MV-4-11 (cell line): ENCODE measurements around the gene KRT9.
"Not testable (repeated sequence)": the region's sequence is repeated elsewhere in the genome, so short reads cannot be mapped to it uniquely, and the experiment has no call there.

Source experiments
- DNase-seq: peaks from one replicate; lab custom pipeline; 2025; lab: John Stamatoyannopoulos, UW

Gene KRT9

DNA sequence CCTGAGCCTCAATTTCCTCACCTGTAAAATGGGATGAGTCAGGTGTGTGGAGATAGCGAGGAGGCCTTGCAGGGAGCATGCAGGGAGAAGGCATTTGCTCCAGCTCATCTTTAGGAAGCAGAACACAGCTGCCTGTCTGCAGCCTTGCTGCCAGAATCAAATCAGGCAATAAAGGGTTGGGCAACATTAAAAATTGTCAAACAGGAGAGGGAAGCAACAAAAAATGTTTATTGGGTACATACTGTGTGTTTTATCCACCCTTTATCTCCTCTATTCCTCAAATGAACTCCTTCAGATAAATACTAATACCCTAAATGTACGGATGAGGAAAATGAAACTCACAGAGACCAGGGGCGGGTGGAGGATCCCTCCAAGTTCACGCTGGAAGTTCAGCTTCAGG lies 28.5 kb upstream of the KRT9 start:
- no peak for DNase-seq

DNA sequence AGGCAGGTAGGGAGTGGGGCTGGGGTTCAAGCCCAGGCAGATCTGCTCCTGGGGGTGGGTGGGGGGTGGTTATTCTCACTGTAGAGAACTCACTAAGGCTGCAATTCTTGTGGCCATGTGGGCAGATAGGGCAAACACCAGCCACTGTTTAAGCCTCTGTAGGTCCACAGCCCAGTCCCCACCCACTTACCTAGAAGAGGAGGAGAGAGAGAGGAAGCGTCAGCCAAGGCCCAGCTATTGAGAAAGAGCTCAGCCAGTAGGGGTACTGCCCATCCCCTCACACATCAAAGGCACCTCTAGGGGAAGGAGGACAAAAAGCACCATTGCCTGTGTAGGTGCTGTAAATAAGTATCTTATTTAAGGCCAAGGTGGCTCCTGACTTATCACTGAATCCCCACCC lies 27.8 kb upstream of the KRT9 start:
- DNase-seq, result no peak

DNA sequence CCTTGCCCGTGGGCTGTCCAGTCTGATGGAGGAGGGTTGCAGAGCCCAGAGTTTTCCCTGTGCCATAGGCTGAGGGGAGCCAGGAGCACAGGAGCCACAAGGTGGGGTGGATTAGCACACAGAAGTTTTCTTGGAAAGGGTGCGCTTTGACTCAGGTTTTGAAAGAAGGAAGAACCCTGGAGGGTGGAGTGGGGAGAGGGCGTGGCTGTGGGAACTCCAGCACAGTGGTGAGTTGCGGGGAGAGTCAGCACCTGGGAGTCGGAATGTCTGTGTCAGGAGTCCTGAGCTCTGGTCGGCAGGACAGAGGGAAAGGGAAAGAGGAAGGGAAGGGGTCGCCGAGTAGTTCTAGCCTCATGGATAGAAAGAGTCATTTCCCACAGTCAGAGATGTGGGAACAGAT lies 23.7 kb upstream of the KRT9 start:
- DNase-seq, result no peak

DNA sequence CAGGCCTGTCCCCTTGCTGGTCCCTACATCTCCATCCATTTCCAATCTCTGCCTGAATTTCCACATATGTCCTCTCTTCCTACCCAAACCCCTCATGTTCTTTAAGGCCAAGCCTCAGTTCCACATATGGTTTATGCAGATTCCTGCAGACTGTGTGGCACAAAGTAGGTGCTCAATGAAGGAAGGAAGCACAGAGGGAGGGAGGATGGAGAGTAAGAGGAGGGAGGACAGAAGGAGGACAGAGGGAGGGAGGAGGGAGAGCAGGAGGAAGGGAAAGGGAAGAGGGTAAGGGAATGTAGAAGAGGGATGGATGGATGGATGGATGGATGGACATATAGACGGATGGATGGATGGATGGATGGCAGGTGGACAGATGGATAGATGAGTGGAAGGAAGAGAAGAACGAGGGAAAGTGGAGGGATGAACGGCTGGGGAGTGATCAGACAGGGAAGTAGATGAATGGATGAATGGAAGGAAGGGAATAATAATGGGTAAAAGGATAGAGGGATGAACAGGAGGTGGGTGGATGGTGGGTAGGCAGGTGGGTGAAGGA lies 22.6 kb upstream of the KRT9 start:
- no peak for DNase-seq

DNA sequence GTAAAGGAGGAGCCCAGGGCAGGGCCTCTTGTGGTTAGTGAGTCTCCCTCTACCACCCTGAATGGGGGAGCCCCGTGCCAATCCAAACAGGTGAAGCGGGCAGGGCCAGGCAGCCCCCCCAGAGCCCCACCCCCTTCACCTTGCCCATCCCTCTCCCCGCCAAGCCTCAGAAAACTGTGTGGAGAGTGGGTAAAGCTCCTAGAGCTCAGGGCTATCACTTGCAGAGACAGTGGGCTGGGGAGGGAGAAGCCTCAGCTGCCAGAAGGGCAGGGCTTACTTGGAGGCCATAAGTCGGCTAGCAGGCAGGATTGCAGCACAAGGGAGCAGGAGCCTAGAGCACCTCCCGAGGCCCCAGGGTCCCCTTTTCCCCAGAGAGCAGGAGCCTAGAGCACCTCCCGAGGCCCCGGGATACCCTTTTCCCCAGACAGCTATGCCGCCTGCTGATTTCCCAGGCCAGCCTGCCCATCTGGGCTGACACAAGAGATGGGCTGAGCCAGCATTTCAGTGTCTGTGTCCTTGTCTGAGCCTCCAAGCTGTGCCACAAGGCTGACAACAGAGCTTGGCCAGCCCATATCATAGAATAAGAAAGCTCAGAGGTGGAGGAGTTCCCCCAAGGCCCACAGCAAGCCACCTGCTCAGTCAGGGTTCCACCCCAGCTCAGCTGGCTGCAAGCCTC lies 21.6 kb upstream of the KRT9 start:
- no peak for DNase-seq

DNA sequence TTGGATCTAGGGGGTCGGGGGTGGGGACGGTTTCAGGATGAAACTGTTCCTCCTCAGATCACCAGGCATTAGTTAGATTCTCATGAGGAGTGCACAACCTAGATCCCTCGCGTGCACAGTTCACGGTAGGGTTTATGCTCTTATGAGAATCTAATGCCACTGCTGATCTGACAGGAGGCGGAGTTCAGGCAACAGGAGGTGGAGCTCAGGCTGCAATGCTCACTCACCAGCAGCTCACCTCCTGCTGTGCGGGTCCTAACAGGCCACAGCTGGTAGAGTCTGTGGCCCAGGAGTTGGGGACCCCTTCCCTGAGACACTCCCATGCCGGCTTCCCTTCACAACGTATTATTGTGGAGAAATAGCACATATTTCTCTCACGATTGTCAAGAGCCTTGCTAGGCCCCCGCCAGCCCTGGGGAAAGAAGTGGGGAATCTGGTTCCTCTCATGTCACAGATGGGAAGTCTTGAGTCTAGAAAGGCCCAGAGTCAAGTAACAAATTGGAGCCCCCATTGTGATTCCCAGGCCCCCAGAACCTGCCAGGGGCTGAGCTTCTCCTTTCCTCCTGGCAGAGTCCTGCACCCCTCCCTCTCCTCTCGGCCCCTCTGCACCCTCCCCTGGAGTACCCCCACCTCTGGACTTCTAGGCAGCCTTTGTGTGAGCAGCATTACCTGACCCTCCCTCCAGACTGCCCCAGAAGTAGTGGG lies 20.9 kb upstream of the KRT9 start:
- DNase-seq, result no peak

DNA sequence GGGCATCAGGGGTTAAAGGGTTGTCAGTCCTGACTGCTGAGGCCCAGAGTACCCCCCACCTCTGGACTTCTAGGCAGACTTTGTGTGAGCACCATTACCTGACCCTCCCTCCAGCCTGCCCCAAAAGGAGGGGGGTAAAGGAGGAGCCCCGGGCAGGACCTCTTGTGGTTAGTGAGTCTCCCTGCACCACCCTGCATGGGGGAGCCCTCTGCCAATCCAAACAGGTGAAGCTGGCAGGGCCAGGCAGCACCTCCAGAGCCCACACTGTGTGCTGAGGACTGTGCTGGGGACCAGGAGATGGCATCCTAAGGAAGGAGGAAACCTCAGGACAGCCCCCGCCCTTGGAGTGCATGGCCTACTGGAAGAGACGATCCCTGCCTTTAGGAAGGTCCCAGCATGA lies 17.4 kb upstream of the KRT9 start:
- DNase-seq, result no peak

DNA sequence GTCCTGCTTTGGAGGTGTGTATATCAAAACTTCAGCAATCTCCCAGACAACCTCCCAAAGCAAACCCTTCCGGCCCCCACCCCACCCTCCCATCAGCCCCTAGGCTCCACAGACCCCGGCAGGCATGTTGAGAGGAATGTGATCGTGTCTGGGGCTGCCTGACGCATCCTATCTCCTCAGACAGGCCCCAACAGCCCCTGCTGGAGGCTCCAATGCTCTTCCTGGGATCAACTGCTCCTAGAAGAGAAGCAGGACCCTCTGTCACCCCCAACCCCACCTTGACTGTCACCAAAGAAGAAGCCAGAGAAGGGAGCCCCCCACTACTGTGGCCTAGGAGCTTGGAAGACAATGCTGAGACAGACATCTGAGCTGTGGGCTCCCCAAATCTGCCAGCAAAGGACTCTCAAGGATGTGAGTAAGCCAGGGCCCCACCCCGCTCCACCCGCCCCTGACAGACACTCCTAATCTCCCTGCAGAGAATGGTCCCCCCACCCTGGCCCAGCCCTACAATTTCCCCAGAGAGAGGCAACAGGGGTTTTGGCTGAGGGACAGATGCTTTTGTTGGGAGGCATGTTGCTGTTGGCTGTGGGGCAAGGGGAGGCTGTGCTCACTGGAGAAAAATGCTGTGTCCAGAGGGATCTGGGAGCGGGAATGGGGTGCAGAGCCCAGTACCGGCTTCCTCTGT lies 16.4 kb upstream of the KRT9 start:
- DNase-seq, result no peak

DNA sequence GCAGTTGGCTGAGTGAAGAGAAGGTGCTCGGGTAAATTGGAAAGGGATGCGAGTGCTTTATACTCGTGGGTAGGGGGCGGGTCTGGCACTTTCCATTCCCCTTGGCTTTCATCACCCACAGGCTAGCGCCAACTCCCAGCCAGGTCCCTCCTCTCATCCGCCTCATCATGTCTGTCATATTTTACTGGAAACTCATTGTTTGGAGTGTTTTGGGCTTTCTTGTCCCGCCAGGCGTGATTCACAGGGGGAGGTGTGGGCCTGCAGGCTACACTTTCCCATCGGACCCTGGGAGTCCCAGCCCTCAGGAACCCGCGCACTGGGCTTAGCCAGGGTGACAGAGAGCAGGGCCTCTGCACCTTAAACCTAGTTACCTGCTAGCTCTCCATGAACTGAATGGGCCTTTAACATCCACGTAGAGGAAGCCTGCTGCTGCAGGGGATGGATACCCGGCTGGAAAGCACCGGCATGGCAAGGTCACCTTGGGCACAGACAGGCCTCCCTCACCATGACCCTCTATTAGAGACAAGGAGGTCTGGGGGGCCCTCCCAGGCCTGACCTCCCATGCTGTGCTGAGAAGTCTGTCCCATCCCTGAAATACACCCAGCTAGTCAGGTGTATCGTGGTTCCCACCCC lies 15.1 kb upstream of the KRT9 start, which contains the start of gene KRT14:
KRT14 (minus strand) TSS at position 33 of the 633 bp plus-strand sequence. CDS start 61 bp downstream, outside the sequence.
- DNase-seq, result no peak

DNA sequence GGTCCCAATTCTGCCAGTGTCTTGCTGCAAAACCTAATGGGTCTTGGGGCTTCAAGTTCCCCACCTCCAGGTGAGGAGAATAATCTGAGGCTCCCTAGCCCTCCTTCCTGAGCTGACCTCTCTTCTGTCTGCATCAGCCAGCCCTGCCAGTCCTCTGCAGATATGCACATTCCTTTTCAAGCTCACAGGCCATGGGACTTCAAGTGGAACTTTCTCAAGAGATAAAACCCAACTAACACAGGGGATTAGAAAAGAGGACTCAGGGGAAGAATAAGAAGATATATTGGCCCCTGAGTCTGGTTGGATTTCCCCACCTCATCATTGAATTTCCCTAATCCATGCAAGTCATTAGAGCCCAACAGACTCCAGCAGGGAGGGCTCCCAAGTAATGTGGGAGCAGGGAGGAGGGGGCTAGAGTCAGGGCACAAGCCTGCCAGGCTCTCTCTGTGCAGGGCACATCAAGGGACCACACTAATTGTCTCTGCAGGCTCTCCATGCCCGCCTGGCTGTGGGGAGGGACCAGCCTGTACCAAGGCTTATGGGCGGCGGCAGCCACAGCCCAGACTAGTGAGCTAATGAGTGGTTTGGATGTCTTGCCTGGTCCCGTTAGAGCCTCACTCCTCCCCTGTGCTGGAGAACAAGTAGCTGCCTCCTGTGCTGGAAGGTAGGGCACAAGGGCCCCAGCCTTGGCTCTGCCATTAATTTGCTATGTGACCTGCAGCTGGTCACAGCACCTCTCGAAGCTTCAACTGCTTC lies 13.6 kb upstream of the KRT9 start:
- DNase-seq, result no peak

DNA sequence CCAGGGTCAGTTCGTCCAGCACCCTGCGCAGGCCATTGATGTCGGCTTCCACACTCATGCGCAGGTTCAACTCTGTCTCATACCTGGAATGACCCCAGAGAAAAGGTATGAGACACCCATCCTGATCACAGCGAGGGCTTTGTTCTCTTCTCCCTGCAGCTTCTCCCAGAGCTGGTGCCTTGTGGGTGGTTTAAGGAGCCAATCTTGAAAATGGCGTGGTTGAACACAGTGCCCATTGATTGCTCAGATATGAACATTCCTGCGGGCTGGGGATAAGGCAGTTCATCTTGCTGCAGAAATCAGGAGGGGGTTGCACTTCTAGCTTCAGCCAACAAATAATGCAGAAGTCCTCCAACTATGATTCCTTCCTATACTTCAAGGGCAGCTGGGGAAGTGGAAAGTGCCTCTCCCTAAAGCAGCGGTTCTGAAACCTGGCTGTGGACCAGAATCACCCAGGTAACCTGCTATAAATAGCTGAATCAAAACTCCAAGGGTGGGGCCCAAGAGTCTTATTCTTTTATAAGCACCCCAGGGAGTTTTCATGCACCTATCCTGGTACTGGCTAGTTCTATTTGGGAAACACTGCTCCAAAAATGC lies 12.6 kb upstream of the KRT9 start:
- DNase-seq, result not testable (repeated sequence)

DNA sequence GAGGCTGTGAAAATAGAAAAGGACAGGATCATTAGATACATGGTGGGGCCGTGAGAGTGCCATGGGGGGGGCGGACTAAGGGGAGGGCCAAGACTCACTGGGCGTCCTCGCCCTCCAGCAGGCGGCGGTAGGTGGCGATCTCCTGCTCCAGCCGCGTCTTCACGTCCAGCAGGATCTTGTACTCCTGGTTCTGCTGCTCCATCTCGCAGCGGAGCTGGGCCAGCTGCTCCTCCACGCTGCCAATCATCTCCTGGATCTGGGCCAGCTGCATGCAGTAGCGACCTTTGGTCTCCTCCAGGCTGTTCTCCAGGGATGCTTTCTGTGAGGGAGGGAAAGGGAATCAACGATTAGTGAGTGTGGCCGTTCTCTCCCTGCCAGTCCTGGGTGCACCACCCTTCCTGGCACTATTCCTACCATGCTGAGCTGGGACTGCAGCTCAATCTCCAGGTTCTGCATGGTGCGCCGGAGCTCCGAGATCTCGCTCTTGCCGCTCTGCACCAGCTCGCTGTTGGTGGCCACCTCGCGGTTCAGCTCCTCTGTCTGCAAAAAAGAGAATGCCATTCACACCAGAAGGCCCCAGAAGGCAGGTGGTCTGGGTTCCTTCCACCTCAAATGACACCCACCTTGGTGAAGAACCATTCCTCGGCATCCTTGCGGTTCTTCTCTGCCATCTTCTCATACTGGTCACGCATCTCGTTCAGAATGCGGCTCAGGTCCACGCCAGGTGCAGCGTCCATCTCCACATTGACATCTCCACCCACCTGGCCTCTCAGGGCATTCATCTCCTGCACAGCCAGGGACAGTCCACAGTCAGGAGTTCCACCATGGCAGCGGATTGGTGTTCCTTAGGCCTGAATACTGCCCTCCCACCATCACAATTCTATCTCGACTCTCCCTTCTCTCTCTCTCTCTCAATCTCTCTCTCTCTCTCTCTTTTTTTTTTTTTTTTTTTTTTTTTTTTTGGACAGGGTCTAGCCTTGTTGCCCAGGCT lies 11.6 kb upstream of the KRT9 start:
- DNase-seq, result no peak

DNA sequence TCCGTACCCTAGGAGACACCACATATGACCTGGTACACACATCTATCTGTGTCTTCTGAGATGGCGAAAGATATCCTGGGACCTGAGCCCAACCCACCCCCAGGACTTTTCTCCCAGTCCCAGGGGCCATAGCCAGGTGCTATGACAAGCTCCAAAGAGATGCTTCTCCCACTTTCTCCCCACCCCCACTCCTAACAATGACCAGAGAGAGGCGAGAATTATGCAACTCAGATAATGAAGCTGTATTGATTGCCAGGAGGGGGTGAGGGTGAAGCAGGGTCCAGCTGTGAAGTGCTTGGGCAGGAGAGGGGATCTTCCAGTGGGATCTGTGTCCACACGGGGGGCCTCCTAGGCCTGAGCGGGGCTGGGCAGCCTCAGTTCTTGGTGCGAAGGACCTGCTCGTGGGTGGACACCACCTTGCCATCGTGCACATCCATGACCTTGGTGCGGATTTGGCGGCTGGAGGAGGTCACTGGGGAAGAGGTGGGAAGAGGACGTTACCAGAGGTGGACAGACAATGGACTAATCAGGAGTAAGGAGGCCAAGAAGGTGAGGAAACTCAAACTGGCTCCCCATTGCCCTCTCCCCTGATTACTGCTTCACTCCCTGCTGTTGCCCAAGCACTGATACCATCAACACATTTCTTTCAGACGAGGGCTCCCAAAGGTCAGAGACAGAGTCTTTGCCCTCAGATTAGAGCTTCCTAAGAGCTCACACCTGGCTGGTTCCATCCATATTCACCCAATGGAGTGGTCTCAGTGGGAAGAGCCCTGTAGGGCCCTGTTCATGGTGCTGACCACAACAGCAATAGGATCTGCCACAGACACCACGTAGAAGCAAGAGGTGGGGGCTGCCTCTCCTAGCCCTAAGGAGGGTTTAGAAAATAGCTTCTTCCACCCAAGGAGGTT lies 10.5 kb upstream of the KRT9 start:
- not testable (repeated sequence) for DNase-seq

DNA sequence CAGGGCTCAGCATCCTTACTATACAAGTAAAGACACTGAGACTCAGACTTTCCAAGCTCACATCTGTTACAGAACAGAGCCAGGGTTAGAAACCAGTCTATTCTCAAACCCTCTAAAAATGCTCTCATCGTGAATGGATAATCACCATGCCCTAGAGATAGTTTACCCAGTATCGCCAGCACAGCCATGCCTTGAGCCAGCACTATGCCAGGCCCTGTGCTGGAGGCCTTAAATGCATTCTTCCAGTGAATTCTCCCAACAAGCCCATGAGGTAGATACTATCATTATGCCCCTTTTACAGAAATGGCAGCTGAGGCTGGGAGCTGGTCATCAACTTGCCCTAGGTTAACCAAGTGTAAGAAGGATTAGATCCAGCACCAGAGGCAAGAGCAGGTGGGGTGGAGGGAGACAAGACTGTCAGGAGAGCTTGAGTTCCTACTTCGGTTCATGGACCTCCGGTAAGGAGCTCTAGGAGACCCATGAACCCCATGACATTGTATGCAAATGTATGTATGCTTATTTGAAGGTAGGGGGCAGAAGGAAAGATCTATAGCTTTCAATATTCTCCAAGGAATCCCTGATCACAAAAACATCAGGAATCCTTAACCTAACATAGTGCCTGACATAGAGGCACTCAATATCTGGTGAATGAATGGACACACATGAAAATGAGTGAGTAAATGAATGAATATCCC lies 9.7 kb upstream of the KRT9 start:
- no peak for DNase-seq

DNA sequence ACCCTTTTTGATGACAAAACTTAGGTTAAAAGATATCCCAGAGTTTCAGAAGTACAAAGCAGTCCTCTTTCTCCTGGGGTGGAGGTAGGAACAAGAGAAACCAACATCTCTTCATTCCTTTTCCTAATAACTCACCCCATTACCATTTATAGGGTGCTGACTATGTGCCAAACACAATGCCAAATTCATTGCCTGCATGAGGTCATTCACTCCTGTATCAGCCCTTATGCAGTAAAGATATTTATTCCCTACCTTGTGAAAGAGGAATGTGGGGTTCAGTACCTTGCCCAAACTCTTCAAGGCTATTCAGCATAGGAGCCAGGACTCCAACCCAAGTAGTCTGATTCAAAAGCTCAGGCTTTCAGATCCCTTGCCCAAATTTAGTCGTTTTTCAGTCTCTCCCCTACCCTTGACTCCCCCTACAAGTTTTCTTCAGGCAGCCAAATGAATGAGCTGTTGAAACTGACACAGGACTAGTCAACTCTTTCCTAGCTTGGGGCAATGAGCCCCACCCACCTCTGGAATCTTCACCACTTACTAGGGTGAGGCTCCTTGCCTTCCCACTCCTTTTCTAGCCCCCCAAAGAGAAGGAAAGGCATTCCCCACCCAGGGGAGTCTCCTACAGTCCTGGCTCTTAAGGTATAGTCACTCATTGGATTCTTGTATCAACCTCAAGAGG lies 9.0 kb upstream of the KRT9 start:
- DNase-seq, result no peak

DNA sequence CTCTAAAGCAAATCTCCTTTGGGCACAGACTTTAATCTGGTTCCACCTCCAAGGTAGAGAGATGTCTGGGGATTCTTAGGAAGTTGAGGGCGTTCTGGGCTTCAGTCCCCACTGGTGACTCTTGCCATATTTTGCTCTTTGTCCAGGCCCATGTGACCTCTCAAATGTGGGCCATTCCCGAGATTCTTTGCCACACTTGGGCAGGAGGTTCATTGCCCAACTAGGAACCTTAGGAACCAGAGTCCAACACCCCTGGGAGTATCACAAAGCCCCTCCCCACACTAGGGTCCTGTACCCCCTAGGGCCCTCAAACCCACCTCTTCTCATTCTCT lies 8.4 kb upstream of the KRT9 start:
- DNase-seq, result no peak

DNA sequence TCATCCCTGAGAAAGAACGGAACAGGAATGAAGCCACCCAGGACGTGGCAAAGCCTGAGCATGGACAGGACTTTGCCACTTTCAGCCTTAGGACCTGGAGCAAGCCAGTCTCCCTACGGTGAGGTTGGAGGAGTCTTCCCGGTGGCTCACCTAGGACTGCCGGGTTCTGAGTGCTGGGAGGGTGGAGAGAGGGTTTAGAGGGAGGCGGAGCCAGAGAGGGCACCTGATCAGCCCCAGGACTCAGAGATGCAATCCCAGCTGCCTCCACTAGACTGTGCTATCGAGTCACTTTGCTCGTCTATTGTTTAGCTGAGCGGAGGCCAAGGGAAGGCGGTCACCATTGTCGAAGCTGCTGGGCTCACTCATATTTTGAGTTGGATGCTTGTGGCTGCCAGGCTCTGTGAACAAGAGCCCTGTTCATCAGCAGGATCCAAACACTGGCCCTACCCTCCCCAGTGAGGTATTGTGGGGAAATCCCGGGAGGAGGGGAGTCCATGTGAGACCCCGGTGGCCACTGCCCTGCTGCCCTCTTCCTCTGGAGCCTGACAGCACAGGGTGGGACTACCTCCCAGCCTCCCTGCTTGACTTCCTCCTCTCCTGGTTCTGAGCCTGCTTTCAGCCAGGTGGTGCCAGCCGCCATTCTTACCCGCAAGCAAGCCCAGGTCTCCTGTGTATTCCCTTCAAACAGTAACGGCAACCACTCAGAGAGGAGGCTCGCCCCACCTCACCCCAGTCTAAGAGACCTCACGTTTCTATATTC lies 7.8 kb upstream of the KRT9 start:
- DNase-seq, result peak; percentile 72
